Measurements from ENCODE around the gene PRRC2A.

Gene PRRC2A

GRCh38 chr6:31626952-31627351, 6.4 kb downstream of the PRRC2A start:
- no peak for DNase-seq

- no peak for DNase-seq
Observed at GRCh38 chr6:31627690-31628287, 7.3 kb downstream of the PRRC2A start.

DNA sequence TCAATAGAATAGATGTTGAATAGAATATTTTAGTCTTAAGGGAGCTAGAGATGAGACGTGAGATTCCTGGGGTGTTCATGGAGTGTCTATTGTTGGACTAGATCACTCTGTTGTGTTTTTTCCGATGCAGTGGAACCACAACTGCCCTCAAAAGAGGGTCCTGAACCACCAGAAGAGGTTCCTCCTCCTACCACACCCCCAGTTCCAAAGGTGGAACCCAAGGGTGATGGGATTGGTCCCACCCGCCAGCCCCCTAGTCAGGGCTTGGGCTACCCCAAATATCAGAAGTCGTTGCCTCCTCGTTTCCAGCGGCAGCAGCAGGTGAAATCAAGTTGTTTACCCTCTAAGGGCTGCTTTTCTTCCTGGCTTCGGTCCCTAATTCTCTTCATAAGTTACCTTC, 8.5 kb downstream of the PRRC2A start:
- DNase-seq: no peak

- no peak for DNase-seq
Observed at GRCh38 chr6:31630177-31630934, 9.8 kb downstream of the PRRC2A start.

DNA sequence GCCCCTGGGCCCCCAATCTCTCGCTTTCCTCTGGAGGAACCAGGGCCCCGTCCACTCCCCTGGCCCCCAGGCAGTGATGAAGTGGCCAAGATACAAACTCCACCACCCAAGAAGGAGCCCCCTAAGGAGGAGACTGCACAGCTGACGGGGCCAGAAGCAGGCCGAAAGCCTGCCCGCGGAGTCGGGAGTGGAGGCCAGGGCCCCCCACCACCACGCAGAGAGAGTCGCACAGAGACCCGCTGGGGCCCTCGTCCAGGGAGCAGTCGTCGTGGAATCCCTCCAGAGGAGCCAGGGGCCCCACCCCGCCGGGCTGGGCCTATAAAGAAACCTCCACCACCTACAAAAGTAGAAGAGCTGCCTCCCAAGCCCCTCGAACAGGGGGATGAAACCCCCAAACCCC, 10.7 kb downstream of the PRRC2A start:
- DNase-seq: no peak

- no peak for DNase-seq
Observed at GRCh38 chr6:31631681-31632278, 11.3 kb downstream of the PRRC2A start.

DNA sequence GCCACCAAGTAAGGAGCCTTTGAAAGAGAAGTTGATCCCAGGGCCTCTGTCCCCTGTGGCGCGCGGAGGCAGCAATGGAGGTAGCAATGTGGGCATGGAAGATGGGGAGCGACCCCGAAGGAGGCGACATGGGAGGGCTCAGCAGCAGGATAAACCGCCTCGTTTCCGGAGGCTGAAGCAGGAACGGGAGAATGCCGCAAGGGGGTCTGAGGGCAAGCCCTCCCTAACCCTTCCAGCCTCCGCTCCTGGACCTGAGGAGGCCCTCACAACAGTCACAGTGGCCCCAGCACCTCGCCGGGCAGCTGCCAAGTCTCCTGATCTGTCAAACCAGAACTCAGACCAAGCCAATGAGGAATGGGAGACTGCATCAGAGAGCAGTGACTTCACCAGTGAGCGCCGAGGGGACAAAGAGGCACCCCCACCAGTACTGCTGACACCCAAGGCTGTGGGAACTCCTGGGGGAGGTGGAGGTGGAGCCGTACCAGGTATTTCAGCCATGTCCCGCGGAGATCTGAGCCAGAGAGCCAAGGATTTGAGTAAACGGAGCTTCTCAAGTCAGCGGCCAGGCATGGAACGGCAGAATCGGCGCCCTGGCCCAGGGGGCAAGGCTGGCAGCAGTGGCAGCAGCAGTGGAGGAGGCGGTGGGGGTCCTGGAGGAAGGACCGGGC, 11.9 kb downstream of the PRRC2A start:
- DNase-seq: no peak

DNA sequence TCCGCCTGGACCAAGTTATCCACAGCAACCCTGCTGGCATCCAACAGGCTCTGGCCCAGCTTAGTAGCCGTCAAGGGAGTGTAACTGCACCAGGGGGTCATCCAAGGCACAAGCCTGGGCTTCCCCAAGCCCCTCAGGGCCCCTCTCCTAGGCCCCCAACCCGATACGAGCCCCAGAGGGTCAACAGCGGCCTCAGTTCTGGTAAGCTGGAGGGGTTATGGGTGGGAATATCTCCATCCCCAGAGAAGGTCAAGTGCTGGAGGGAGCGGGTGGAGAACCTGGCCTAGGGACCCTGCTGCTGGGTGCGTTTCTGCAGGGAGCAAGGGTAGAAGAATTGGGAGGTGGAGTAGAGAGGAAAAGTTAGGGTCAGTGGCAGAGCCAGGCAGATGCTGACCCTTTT, 12.9 kb downstream of the PRRC2A start:
- DNase-seq: no peak

GRCh38 chr6:31634131-31634530, 13.6 kb downstream of the PRRC2A start:
- no peak for DNase-seq

DNA sequence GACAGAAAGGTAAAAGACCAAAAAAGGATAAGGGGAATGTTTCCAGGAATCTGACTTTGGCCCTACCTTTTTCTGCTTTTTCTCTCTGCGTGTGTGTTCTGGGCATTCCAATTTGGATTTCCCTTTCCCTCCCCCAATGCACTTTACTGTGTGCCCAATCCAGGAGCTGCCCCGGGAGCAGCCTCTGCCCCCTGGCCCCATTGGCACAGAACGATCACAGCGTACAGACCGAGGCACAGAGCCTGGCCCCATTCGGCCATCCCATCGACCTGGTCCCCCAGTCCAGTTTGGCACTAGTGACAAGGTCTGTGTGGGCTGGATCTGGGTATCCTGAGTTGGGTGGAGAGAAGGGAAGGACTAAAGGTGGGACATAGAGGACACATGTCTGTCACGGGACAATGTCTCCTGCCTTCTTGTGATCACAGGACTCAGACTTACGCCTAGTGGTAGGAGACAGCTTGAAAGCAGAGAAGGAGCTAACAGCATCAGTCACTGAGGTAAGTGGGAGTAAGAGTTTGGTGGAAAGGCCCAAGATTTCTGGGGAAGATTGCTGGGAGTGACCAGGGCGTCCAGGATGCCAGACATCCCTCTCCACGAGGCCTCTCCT, 14.6 kb downstream of the PRRC2A start:
- DNase-seq: no peak

DNA sequence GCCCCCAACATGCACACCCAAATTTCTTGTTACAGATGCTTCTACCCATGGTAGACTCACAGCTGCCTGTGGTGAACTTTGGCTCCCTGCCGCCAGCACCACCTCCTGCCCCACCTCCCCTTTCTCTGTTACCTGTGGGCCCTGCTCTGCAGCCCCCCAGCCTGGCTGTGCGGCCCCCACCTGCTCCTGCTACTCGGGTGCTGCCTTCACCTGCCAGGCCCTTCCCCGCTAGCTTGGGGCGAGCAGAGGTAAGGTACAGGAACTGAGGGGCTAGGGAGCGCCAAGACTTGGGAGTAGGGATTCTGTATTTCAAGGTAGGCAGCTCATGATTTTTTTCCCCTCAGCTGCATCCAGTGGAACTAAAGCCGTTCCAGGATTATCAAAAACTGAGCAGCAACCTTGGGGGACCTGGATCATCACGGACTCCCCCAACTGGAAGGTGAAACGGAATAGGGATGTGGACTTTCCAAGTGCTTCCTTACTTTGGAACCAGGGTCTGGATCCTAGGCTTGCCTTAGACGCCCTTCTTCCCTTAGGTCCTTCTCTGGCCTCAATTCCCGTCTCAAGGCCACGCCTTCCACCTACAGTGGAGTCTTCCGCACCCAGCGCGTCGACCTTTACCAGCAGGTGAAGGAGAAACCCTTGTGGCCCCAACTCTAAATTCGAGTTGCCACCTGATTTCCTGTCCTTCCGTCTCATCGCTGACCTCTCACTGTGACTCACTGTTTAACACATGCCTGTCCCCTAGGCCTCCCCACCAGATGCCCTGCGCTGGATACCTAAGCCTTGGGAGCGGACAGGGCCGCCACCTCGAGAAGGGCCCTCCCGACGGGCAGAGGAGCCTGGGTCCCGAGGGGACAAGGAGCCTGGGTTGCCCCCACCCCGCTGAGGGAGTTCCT, 16.4 kb downstream of the PRRC2A start:
- no peak for DNase-seq

DNA sequence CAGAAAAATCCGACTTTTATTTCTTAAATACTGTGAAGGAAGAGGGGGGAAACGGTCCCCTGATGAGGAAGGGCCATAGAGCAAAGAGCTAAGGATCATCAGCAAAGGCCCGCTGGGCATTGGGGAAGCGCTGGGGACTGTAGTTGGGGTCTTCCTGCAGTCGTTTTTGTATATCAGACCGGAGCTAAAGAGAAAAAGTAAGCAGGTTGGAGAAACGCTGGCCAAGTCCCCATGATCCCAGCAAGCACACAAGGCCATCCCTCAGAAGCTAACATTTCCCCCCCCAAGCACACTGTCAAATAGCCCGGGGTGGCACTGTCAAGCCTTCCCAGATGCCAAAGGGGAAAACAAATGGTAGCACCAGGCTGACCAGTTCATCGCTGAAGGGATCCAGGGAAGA, 18.5 kb downstream of the PRRC2A start:
- DNase-seq: no peak

- DNase-seq: no peak
Observed at GRCh38 chr6:31639449-31639861, 18.9 kb downstream of the PRRC2A start.

DNA sequence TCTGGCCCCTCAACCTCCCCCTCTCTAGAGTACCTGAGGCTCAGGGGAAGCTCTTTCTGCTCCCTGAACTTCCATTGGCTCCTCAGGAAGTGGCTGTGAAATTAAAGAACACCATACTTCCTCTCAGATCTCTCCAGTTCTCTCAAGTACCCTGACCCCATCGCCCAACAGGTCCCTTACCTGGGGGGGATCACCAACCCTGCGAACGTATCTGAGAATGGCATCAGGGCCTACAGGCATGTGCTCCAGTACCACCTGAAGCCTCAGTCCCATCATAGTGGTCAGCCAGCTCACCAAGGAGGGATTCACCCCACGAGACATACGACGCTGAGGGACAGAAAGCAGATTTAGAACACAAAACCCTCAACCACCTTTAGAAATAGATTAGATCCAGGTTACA, 20.1 kb downstream of the PRRC2A start:
- no peak for DNase-seq

DNA sequence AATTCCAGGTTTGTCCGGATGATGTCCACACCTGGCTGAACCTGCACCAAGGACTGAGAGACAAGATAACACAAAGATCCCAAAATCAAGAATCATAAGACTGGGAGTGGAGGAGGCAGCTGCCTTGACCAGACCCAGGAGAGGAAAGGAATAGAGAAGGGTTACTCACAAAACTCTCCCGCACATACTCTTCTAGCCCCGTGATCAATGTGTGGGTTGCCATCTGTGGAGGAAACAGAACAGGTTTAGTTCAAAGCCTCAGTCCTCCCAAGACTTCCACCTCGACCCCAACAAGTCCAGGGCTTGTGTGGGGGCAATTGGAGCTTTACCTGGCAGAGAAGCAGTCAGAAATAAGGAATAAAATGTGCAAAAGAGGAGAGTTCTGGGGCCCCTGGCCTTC, 20.9 kb downstream of the PRRC2A start:
- DNase-seq: no peak

DNA sequence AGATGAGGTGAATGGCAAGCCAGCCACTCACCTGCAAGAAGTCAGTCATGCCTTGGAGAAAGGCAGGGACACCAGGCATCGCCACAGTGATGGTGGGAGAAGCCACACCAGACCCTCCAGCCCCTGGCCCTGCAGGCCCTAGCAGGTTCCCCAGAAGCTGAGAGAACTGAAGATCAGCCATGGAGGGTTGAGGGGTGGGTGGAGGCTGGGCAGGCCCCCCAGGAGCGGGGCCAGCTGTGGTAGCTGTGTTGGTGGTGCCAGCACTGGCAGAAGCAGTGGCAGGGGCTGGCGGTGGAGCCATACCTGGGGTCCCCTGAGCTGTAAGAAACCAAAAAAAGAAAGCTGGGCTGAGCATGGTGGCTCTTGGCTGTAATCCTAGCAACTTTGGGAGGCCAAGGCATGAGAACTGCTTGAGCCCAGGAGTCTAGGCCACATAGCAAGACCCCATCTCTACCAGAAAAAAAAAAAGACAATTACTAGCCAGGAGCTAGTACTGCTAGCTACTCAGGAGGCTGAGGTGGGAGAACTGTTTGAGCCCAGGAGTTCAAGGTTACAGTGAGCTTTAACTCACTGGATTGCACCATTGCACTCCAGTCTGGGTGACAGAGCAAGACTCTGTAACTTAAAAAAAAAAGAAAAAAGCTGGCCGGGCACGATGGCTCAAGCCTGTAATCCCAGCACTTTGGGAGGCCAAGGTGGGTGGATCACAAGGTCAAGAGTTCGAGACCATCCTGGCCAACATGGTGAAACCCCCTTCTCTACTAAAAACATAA, 22.5 kb downstream of the PRRC2A start:
- DNase-seq: no peak

- no peak for DNase-seq
Observed at GRCh38 chr6:31643818-31644454, 23.4 kb downstream of the PRRC2A start.

- no peak for DNase-seq
Observed at GRCh38 chr6:31645325-31645724, 24.8 kb downstream of the PRRC2A start.

- DNase-seq: peak; percentile 85
Observed at GRCh38 chr6:31651602-31652191, 31.2 kb downstream of the PRRC2A start.

GRCh38 chr6:31652925-31653724, 32.6 kb downstream of the PRRC2A start:
- no peak for DNase-seq

Data from NCI-H748 treated with DMSO at 0.1 percent for 48 hours (cell line).